Fibroblast of skin of left biceps (primary cell): ENCODE measurements around the gene PNPLA2.

Experiments
- DNase-seq, 2 experiments: peaks; one replicate each; pipeline ENCODE4 v3.0.0-alpha.2; 2013; ENCODE audit warnings: low read depth in 2 of 2

The PNPLA2 gene

DNA sequence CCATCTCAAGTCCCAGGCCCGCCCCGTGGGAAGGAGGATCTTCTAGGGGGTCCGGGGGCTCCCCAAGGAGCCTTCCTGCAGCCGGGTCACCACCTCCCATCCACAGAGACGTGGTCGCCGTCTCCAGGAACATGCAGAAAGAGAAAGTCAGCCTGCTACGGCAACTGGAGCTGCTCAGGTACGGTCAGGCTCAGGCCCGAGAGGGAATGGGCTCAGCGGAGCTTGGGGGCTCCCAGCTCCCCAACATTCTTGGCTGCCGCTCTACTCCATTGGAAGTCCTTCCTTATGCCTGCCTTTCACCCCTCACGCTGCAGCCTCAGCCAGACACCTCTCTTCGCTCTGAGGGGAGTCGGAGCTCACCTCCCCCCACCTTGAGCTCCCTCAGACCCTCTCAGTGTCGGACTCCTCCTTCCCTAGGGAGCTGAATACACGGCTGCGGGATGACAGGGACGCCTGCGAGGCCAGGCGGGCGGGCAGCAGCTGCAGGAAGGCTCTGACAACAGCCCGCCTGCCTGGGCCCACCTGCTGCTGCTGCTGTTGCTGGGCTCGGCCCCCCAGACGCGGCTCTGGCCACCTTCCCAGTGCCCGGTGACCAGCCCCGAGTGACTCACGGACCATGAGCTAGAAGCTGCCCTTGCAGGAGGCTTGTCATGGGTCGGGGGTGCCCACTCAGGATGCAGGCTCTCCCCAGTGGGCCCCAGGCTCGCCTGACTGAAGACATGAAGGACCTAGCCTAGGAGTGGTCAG, 12.6 kb downstream of the PNPLA2 start:
- DNase-seq: no peak

DNA sequence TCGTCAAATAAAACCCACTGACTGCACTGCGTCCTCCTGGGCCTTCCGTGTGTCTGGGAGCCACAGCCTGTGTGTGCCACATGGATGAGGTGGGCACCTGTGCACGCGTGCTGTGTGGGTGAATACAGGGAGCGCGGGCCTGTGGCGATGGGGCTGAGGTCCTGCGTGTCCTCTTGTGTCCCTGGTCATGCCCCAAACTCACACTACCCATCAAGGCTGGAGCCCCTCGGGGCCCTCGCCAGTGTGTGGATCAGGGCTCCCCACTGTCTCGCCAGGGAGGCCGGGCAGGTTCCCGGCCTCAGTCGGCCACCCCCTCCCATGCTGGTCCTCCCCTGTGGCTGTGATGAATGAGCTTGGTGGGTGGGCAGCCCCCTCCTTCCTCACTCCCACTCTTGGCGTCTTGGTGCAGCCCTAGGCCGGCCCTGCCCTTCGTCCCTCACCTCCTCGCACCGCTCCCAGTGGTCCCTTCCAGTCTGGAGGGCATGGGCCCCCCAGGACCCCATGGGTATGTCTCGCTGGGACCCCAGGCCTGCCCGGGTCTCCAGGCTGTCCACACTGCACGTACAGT, 13.3 kb downstream of the PNPLA2 start:
- no peak for DNase-seq

DNA sequence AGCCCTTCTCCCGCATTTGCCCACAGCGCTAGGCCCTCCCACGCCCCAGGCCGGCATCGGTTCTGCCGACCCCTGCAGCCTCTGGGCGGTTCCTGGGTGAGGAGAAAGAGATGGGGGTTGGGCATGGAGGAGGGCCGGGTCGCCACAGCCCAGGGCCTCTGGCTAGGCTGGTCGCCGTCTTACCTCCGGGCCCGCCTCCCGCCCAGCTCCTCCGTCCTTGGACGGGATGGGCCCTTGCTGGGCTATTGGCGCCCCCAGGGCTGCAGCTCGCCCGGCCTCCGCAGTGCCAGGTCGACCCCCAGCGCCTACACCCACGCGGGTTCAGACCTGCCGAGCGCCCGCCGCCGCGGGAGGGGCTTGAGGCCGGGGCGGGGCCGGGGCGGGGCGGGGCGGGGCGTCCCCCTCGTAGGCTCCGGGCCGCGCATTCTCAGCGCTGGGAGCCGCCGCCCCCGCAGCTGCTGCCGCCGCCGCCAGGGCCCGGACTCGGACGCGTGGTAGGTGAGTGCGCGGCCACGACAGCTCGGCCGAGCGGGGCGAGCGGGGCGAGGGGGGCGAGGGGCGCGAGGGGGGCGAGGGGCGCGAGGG, 13.9 kb downstream of the PNPLA2 start, which contains the start of gene CD151:
Gene CD151, plus strand, starts transcription at position 424 of the 585 bp plus-strand sequence. CDS start 3,118 bp downstream, outside the sequence.
- DNase-seq: no peak

GRCh38 chr11:833114-833791, 14.5 kb downstream of the PNPLA2 start:
- no peak for DNase-seq

- no peak for DNase-seq
Measured at GRCh38 chr11:833849-834311, 15.2 kb downstream of the PNPLA2 start.

DNA sequence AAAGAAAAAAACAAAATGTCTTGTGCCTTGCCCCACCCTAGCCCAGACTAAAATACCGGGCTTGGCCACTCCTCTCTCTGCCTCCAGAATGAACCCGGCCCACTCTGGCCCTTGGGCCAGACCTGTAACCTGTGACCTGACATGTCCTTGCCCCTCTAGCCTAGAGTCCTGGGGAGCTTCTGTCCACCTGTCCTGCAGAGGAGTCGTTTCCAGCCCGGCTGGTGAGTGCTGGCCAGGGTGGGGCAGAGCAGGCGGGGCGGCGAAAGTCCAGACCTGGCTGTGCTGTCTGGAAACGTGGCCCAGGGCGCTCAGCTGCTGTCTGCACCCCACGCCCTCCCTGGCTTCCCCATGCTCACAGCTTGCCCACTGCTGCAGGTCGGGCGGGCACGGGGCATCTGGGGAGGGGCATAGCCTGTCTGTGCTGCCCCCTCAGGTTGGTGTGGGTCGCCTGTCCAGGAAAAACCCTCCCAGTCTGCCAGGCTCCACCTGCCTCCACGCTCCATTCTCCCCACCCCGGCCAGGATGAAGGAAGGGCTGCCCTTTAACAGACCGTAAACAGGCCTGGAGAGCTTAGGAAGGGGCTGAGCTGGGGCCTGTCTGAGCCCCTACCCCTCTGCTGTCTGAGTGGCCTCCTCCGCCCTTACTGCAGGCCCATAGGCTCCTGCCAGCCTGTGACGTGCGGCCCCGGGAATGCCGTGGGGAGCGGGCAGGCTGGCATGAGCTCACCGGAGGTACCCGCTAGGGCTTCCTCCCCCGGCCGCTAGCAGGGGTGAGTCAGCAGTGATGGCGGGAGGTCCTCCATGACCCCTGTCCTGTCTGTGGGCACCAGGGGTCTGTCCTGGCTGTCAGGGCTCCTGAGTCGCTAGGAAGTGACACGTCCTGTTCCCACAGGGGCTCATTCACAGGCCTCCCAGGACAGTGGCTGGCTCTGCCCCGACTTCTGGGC, 15.9 kb downstream of the PNPLA2 start:
- no peak for DNase-seq

GRCh38 chr11:836274-836673, 17.6 kb downstream of the PNPLA2 start:
- DNase-seq: no peak

DNA sequence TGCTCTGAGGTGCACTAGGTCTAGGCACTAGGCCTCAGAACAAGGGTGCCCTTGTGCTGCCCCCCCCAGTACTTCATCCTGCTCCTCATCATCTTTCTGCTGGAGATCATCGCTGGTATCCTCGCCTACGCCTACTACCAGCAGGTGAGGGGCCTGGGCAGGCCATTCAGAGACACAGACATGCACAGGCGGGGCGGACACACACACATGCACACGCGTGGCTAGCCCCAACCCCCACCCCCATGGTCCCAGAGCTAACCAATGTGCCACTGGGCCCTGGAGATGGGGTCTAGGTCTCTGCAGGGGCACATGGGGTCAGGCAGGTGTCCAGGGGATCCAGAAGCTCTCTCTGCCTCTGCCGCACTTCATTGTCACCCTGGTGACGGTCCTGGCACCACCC, 18.0 kb downstream of the PNPLA2 start:
- no peak for DNase-seq

GRCh38 chr11:837189-837989, 18.7 kb downstream of the PNPLA2 start:
- DNase-seq: no peak

DNA sequence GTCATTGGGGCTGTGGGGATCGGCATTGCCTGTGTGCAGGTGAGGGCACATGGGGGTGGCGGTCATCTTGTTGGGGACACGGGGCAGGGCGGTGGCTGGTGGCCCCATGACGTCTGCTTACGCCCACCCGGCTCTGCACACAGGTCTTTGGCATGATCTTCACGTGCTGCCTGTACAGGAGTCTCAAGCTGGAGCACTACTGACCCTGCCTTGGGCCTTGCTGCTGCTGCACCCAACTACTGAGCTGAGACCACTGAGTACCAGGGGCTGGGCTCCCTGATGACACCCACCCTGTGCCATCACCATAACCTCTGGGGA, 19.2 kb downstream of the PNPLA2 start:
- no peak for DNase-seq

DNA sequence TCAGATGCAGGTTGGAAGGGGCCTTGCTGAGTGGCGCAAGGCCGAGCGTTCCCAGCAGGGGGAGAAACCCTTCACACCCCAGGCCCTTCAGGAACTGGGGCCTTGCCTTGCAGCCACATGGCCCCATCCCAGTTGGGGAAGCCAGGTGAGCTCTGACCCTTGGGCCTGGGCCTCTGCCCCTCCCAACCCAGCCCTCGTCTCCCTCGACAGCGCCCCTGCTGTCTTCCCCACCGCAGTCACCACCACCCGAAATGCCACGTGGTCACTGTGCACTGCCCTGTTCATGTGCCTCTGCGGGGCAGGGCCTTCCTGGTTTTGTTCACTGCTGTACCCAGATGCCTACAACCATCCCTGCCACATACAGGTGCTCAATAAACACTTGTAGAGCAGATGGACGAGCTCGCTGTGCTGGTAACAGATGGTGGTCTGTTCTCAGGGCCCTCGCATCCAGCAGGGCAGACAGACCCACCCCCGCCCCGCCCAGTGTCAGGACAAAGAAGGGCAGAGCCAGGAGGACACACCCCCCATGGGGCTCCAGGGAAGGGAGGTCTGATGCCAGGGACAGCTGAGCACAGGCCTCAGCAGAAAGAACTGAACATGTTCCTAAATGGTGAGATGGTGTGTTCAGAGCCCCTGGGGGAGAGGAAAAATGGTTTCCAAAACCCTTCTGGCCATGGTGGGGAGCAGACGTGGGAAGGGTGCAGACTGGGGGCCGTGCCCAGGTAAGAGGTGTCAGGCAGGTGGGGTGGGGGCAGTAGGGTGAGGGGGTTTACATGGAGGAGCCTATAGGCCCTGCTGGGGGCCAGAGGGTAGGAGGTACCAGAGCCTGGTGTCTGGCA, 19.9 kb downstream of the PNPLA2 start:
- no peak for DNase-seq

GRCh38 chr11:839280-839623, 20.5 kb downstream of the PNPLA2 start:
- DNase-seq: no peak

GRCh38 chr11:839875-840617, 21.3 kb downstream of the PNPLA2 start:
- DNase-seq: no peak

DNA sequence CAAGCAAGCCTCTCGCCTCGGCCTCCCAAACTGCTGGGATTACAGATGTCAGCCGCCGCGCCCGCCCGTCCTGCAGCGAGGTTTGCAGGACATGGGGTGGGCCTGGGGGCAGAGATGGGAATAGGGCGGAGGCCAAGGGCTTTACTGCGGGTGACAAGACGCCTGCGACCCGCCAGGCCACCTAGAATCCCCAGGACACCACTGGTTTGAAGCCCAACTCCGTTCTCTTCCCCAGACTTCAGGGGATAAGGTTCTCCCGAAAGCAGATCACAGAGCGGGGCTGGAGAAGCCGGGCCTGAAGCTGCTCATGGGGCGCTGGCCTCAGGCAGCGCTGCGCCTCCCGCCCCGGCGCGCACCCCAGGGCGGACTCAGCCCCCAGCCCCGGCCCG, 23.3 kb downstream of the PNPLA2 start:
- no peak for DNase-seq

DNA sequence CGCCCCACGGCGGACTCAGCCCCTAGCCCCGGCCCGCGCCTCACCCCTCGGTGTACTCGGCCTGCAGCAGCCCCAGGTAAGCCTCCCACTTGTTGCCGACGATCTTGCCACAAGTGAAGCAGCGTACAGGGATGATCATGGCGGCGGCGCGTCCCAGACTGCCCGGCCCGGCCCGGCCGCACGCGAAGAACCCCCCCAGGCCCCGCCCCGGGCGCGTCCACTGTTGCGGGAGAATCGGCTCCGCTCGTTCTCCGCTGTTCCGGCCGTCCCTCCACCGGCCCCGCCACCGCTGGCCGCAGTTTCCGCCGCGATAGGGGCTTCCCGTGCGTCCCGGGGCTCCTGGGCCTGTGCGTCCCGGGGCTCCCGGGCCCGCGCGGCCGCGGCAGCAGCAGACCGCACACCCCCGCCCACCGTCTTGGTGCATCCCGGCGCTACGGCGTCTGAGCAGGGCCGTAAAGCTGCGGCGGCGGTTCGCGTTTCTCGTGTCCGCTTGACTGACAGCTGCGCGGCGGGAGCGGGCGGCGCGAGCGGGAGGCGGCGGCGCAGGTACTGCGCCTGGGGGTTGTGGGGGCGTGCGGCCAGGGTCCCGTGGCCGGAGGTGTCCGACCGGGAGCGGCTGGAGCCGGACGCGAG, 23.8 kb downstream of the PNPLA2 start, which contains the start of the genes POLR2L and TSPAN4:
Gene POLR2L, minus strand, starts transcription at position 160 of the 633 bp plus-strand sequence. Its CDS starts 21 bp downstream, at position 139.
Gene TSPAN4, plus strand, starts transcription at position 483 of the 633 bp plus-strand sequence. CDS start 7,453 bp downstream, outside the sequence.
- DNase-seq: peak; percentile 62 to 67

- DNase-seq: no peak
Measured at GRCh38 chr11:843086-843734, 24.5 kb downstream of the PNPLA2 start.

GRCh38 chr11:843818-844692, 25.3 kb downstream of the PNPLA2 start:
- DNase-seq: peak; percentile 90
